ENCODE data around the gene AFAP1L2.

GRCh38 chr10:114271779-114272167 lies 132.5 kb downstream of the AFAP1L2 start:
- TF ChIP-seq CTCF (IDR thresholded peaks at IDR 0.05; ENCODE audit: low read length) (no peak), EZH2 (optimal IDR thresholded peaks at IDR 0.05; ENCODE audit: low read depth, low read length) (no peak)
